HepG2 (cell line): ENCODE measurements around the gene KANSL1. TPM values are rescaled to one million over a fixed set of nuclear protein-coding genes. Genes with fewer than 3 reads are reported as not detected.
A peak's percentile ranks its signal among the peaks of the same experiment; 100 is the strongest.

ENCODE experiments used
- CBX2 ChIP-seq, 2 experiments: fragments of 200-600 bp in 1 of 2; sonication (generic); formaldehyde crosslinking in 1 of 2; IDR thresholded peaks; 2 replicates each; pipeline versions ENCODE4 v1.7.0 to v1.8.1; 2018 to 2022; ENCODE audit warnings: low read depth in 2 of 2, low read length in 1 of 2, mild to moderate bottlenecking in 1 of 2, missing genetic modification reagents in 1 of 2
- CEBPB ChIP-seq: IDR thresholded peaks from 2 replicates; pipeline ENCODE4 v1.6.1; 2011; ENCODE audit warnings: low read depth, low read length, improper control_type of control experiment, borderline replicate concordance
- DBP ChIP-seq: sonication (generic); formaldehyde crosslinking; IDR thresholded peaks from 2 replicates; pipeline ENCODE4 v1.4.0; 2020; ENCODE audit warnings: missing genetic modification reagents; ENCODE audit errors: not compliant biosample characterization
- HES4 ChIP-seq: sonication (generic); formaldehyde crosslinking; IDR thresholded peaks from 2 replicates; pipeline ENCODE4 v1.9.0; 2021; ENCODE audit warnings: mild to moderate bottlenecking, missing genetic modification reagents, borderline replicate concordance
- HNRNPUL1 ChIP-seq: fragments of 200-400 bp; formaldehyde crosslinking; IDR thresholded peaks from 2 replicates; pipeline ENCODE4 v1.6.1; 2017; ENCODE audit warnings: low read depth, mild to moderate bottlenecking, low read length, moderate library complexity
- HOXA3 ChIP-seq: sonication (generic); formaldehyde crosslinking; IDR thresholded peaks from 2 replicates; pipeline ENCODE4 v1.5.0; 2020; ENCODE audit warnings: missing genetic modification reagents
- HOXA5 ChIP-seq: sonication (generic); formaldehyde crosslinking; IDR thresholded peaks from 2 replicates; pipeline ENCODE4 v1.4.0; 2020; ENCODE audit warnings: missing genetic modification reagents
- HOXA9 ChIP-seq: sonication (generic); formaldehyde crosslinking; IDR thresholded peaks from 2 replicates; pipeline ENCODE4 v1.8.1; 2022; ENCODE audit warnings: missing genetic modification reagents, mild to moderate bottlenecking, moderate library complexity, borderline replicate concordance
- MATR3 ChIP-seq: sonication (generic); formaldehyde crosslinking; IDR thresholded peaks from 2 replicates; pipeline ENCODE4 v1.4.0; 2020; ENCODE audit warnings: missing genetic modification reagents
- NCOA5 ChIP-seq: sonication (generic); formaldehyde crosslinking; IDR thresholded peaks from 2 replicates; pipeline ENCODE4 v1.4.0; 2020; ENCODE audit warnings: missing genetic modification reagents
- NFE2 ChIP-seq: sonication (generic); formaldehyde crosslinking; IDR thresholded peaks from 2 replicates; pipeline ENCODE4 v1.4.0; 2020; ENCODE audit warnings: missing genetic modification reagents
- NR1H2 ChIP-seq: sonication (generic); formaldehyde crosslinking; IDR thresholded peaks from 2 replicates; pipeline ENCODE4 v1.8.1; 2022; ENCODE audit warnings: low read depth, missing genetic modification reagents, borderline replicate concordance
- NRL ChIP-seq: sonication (generic); formaldehyde crosslinking; IDR thresholded peaks from 2 replicates; pipeline ENCODE4 v1.5.0; 2020; ENCODE audit warnings: missing genetic modification reagents, mild to moderate bottlenecking, moderate library complexity, borderline replicate concordance
- PLRG1 ChIP-seq: fragments of 450-650 bp; conservative IDR thresholded peaks from 2 replicates; pipeline ENCODE4 v1.6.1; 2016
- SATB2 ChIP-seq: sonication (generic); formaldehyde crosslinking; IDR thresholded peaks from 2 replicates; pipeline ENCODE4 v1.5.0; 2020; ENCODE audit warnings: missing genetic modification reagents
- SETDB1 ChIP-seq: sonication (generic); formaldehyde crosslinking; IDR thresholded peaks from 2 replicates; pipeline ENCODE4 v1.5.1; 2020; ENCODE audit warnings: missing genetic modification reagents, mild to moderate bottlenecking, borderline replicate concordance
- SSRP1 ChIP-seq: IDR thresholded peaks from 2 replicates; pipeline ENCODE4 v1.6.1; 2016; ENCODE audit warnings: control low read depth
- ZNF121 ChIP-seq: sonication (generic); formaldehyde crosslinking; IDR thresholded peaks from 2 replicates; pipeline ENCODE4 v1.5.0; 2020; ENCODE audit warnings: mild to moderate bottlenecking, missing genetic modification reagents
- ZNF784 ChIP-seq: sonication (generic); formaldehyde crosslinking; IDR thresholded peaks from 2 replicates; pipeline ENCODE4 v1.5.1; 2020; ENCODE audit warnings: missing genetic modification reagents, mild to moderate bottlenecking, borderline replicate concordance
- ZSCAN20 ChIP-seq: sonication (generic); formaldehyde crosslinking; IDR thresholded peaks from 2 replicates; pipeline ENCODE4 v1.4.0; 2020; ENCODE audit warnings: missing genetic modification reagents, mild to moderate bottlenecking, borderline replicate concordance
- polyA plus RNA-seq, 8 experiments: library from polyadenylated mRNA; depleted of rRNA in 3 of 8; stranded (reverse) in 7 of 8; unstranded in 1 of 8; fragments of >200 nt; fragmentation: Illumina TruSeq in 4 of 8; extraction: Trizol in 4 of 8; gene quantifications; 2 replicates each; pipeline versions ENCODE4 v1.2.1 to v1.2.3, GENCODE V29; 2011 to 2016; ENCODE audit warnings: low read depth in 4 of 8, missing spikeins in 1 of 8, mixed read lengths in 1 of 8; ENCODE audit not compliant: insufficient read depth in 1 of 8
- total RNA-seq, 5 experiments: library from RNA; depleted of rRNA; stranded (reverse); fragments of >200 nt; fragmentation: Illumina TruSeq; extraction: Trizol; gene quantifications; 2 replicates each; pipeline ENCODE4 v1.2.3, GENCODE V29; 2016; ENCODE audit warnings: low read depth in 1 of 5
- TF ChIP-seq, protein P1 (sequence below): sonication (generic); formaldehyde crosslinking; IDR thresholded peaks from 2 replicates; pipeline ENCODE4 v1.5.1; 2020; ENCODE audit warnings: missing genetic modification reagents, mild to moderate bottlenecking, borderline replicate concordance
- TF ChIP-seq, protein P2 (sequence below): IDR thresholded peaks from 2 replicates; pipeline ENCODE4 v1.6.1; 2016; ENCODE audit warnings: low read depth, borderline replicate concordance

Gene KANSL1
- total and polyA plus RNA-seq, 2 of the 13 experiments (the other 11 are each of a cell fraction or from before 2014, with no cell fraction given), result 24.0 to 59.6 TPM

- TF ChIP-seq DBP (CRISPR knock-in tag) (peak; percentile 13), CEBPB (no peak), NRL (CRISPR knock-in tag) (no peak; the same call in 1 of the 2 replicates), HNRNPUL1 (no peak), ZSCAN20 (CRISPR knock-in tag) (no peak), ZNF121 (CRISPR knock-in tag) (peak; percentile 100), SATB2 (CRISPR knock-in tag) (no peak), NCOA5 (CRISPR knock-in tag) (no peak), HOXA9 (no peak), SETDB1 (CRISPR knock-in tag) (no peak), PLRG1 (no peak), NR1H2 (CRISPR knock-in tag) (no peak), MATR3 (no peak), HOXA5 (CRISPR knock-in tag) (0 out of 2 replicates have a peak, but pooled peaks have one; percentile 35), ZNF784 (CRISPR knock-in tag) (peak; percentile 49; the same call in 1 of the 2 replicates), SSRP1 (CRISPR knock-in tag) (no peak), CBX2 (IDR thresholded peaks at IDR 0.05; ENCODE audit: low read depth, low read length) (no peak), CBX2 (CRISPR knock-in tag; IDR thresholded peaks at IDR 0.05; ENCODE audit: low read depth) (no peak), HES4 (no peak), NFE2 (no peak), HOXA3 (peak; percentile 33; the same call in 1 of the 2 replicates)
- TF ChIP-seq, protein P1, sequence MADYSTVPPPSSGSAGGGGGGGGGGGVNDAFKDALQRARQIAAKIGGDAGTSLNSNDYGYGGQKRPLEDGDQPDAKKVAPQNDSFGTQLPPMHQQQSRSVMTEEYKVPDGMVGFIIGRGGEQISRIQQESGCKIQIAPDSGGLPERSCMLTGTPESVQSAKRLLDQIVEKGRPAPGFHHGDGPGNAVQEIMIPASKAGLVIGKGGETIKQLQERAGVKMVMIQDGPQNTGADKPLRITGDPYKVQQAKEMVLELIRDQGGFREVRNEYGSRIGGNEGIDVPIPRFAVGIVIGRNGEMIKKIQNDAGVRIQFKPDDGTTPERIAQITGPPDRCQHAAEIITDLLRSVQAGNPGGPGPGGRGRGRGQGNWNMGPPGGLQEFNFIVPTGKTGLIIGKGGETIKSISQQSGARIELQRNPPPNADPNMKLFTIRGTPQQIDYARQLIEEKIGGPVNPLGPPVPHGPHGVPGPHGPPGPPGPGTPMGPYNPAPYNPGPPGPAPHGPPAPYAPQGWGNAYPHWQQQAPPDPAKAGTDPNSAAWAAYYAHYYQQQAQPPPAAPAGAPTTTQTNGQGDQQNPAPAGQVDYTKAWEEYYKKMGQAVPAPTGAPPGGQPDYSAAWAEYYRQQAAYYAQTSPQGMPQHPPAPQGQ (CRISPR knock-in tag), result no peak
- TF ChIP-seq, protein P2, sequence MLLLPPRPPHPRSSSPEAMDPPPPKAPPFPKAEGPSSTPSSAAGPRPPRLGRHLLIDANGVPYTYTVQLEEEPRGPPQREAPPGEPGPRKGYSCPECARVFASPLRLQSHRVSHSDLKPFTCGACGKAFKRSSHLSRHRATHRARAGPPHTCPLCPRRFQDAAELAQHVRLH, result 0 out of 2 replicates have a peak, but pooled peaks have one; percentile 47
Measured at GRCh38 chr17:46002311-46002972, 190.8 kb downstream of the KANSL1 start (continued).
